Stimulated activated CD8-positive, alpha-beta memory T cell treated with anti-CD3 and anti-CD28 coated beads, Interleukin-15, amount 100 ng/mL, for 1 hour (primary cell): ENCODE measurements around the gene GPR171.

Source experiments
- DNase-seq: peaks from one replicate; pipeline ENCODE4 v3.0.0-alpha.2; 2020; ENCODE audit warnings: low read depth

Gene GPR171

GRCh38 chr3:151213881-151214280 is 10.9 kb upstream of the GPR171 start:
- no peak for DNase-seq

GRCh38 chr3:151213151-151213550 is 10.1 kb upstream of the GPR171 start:
- DNase-seq = no peak

DNA sequence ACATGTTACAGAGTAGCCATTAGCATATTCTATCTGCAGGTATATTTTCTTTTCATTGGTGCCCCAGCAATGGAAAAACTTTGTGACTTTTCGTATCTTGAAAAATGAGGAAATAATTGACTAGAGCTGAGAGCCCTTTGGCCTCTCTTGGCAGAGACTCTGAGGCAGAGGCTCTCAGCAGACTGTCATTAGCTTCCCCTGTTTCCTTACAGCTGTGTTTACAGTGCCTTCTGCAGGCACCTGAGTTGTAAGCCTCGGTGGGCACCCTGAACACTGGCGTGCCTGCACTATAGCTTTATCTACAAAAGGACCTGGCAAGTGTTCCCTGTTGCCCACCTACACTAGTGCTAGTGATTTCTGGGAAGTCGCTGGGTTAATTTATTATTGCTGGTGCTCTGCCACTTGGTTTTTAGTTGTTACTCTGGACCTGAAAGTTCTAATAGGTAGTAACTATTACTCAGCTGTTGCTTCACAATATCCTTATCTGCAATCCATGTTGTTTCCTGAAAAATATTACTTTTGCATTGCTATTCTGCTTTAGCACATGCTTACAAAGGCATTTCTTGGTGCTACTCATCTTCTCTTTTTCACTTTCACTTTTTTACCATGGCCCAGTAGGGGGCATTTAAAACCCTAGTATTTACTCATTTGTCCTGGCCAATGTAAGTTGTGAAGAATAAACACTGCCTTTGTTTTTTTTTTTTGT is 7.8 kb upstream of the GPR171 start:
- no peak for DNase-seq

- no peak for DNase-seq
Observed at GRCh38 chr3:151209654-151210053, 6.6 kb upstream of the GPR171 start.

GRCh38 chr3:151206201-151206600 is 3.2 kb upstream of the GPR171 start:
- DNase-seq = no peak

- no peak for DNase-seq
Observed at GRCh38 chr3:151205482-151205881, 2.5 kb upstream of the GPR171 start.

DNA sequence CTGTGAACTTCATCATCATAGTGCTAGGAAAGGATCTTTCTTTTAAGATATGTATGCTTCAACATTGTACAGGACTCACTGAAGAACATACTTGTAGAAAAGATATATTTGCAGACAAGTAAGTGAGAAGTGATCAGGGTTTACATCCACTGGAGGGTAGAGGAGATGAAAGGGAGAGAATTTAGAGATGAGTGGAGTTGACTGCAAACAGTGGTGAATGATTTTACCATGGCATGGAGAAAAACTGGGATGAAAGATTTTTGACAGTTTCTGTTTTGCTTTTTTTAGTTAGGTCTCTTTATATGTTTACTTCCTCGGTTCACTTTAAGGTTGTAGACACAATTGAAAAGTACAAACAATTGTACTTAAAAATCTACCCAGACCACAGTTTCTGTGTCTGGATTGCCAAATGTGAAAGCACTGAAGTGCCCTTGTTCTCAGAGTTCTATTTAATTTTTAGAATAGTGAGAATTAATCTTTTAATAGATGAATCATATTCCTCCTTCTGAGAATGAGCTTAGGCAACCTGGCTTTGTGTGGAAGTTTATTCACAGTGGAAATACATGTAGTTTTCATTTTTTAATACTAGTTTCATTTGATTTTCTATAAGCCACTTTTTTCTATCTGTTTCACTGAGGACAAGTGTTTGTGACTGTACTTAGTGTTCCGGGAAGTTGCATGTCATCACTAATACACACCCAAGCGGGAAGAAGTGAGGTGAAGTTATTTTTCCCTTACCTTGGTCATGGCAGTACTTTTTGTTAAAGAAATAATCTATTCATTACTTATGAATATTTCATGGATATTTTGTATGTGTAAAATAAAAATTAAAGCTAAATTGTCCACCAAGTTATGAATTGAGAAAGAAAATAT is 1.8 kb upstream of the GPR171 start:
- no peak for DNase-seq

DNA sequence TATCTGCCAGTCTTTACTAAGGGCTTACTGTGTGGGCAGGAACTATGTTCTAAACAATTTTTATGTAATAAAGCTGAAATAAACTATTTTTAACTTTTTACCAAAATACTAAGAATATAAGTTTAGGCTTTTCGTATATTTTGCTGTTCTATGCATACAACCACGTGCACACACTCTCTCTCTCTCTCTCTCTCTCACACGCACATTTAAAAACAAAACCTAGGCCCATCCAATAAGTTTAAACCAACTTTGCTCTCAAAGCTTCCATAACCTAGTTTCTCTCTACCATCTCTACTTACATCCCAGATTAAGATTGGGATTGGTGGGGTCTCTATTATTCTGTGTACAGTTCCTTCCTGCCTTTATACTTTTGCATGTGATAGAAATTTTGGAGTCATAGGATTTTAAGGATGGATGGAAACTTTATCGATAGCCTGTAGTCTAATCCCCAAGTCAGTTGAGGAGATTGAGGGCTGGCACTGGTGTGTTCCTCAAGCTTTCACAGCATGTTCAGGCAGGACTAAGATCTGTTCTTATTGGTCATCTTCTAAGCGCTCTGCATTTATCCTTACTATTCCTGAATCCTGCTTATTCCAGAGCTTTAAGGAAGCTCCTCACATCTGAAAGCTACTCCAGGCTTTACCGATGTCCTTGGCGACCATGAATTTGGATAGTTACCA is 1.8 kb downstream of the GPR171 start:
- no peak for DNase-seq

- DNase-seq = no peak
Observed at GRCh38 chr3:151200586-151200985, 2.4 kb downstream of the GPR171 start.

GRCh38 chr3:151199554-151200438 is 3.2 kb downstream of the GPR171 start:
- DNase-seq = no peak

GRCh38 chr3:151198849-151199248 is 4.2 kb downstream of the GPR171 start:
- DNase-seq = no peak

GRCh38 chr3:151197981-151198767 is 4.8 kb downstream of the GPR171 start:
- DNase-seq = no peak

GRCh38 chr3:151197228-151197627 is 5.8 kb downstream of the GPR171 start:
- DNase-seq = no peak

DNA sequence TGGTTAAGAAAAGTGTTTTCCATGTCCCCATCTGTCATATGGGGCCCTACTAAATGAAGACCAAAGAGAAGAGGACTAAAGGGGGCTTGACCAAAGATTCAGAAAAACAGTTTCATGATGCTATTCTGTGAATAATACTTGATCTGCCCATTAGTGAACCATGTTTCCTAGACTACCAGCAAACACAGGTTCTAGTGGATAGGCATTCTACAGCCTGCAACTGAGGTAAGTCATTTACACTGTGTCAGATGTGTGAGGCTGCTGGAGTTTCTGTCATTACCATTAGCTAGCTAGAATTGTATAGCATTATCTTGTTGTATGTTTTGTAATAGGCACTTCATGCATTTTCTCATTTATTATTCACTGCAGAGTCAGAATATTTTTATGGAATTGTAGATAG is 6.6 kb downstream of the GPR171 start:
- DNase-seq = no peak

GRCh38 chr3:151195826-151196225 is 7.2 kb downstream of the GPR171 start:
- DNase-seq = no peak

GRCh38 chr3:151192545-151192944 is 10.5 kb downstream of the GPR171 start:
- no peak for DNase-seq

- DNase-seq = no peak
Observed at GRCh38 chr3:151191095-151191494, 11.9 kb downstream of the GPR171 start.

DNA sequence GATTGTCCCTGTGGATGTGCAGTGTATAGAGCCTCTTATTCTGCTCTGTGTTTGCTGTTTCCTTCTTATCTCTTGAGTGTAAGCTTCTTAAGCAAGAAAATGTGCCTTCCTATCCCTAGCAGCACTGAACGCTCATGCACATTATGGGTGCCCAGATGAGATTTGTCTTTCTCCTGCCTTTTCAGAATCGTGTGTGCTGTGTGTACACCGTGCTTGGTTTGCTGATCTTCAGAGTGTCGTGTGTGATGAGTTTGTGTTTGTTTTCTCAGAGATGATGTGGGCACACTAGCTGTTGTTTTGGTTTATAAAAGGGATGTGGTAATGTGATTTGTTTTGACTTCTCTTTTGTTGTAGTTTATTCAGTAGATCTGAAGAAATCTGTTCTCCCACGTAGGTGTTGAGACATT is 19.7 kb downstream of the GPR171 start:
- DNase-seq = no peak

- DNase-seq = no peak
Observed at GRCh38 chr3:151182349-151183079, 20.5 kb downstream of the GPR171 start.

GRCh38 chr3:151178208-151178845 is 24.7 kb downstream of the GPR171 start:
- no peak for DNase-seq
